ENCODE measurements around the gene NOL3. TPM values are rescaled to one million over a fixed set of nuclear protein-coding genes. Genes with fewer than 3 reads are reported as not detected.

NOL3 gene
- total RNA-seq, 1 donor from 2014 or later, result 110 TPM

DNA sequence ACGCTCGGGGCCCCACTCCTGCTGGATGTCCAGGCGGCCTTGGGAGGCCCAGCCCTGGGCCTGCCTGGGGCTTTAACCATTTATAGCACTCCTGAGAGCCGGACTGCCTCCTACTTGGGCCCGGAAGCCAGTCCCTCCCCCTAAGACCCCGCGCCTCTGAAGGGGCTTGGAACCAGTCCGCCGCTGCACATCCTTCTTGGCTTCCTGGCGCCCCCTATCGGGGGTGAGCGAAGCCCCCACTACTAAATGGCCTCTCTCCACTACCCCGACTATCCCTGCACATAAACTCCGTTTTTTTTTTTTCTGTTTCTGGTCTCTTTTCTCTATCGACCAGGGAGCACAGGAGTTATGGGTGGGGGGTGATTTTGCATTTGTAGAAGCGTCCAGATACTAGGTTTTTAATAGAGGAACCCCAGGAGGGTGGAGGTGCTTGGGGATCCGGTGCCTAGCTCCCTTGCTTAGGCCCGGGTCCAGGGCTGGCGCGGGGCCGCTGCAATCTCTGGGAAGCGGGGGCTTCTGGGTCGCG is 633 bp upstream of the NOL3 start:
- Histone ChIP-seq H3K27me3 (ENCODE audit: low read depth) (peaks cover 18% of the 10 kb centered on the region), H3K27ac (replicated peaks) (peak overlapping the region; percentile 96), H3K9me3 (replicated peaks) (no peaks in the 10 kb centered on the region), H3K36me3 (peaks cover under 1% of the 10 kb centered on the region), H3K4me1 (peaks cover 60% of the 10 kb centered on the region), H3K4me3 (peak overlapping the region; percentile 70)
- TF ChIP-seq, protein P1, sequence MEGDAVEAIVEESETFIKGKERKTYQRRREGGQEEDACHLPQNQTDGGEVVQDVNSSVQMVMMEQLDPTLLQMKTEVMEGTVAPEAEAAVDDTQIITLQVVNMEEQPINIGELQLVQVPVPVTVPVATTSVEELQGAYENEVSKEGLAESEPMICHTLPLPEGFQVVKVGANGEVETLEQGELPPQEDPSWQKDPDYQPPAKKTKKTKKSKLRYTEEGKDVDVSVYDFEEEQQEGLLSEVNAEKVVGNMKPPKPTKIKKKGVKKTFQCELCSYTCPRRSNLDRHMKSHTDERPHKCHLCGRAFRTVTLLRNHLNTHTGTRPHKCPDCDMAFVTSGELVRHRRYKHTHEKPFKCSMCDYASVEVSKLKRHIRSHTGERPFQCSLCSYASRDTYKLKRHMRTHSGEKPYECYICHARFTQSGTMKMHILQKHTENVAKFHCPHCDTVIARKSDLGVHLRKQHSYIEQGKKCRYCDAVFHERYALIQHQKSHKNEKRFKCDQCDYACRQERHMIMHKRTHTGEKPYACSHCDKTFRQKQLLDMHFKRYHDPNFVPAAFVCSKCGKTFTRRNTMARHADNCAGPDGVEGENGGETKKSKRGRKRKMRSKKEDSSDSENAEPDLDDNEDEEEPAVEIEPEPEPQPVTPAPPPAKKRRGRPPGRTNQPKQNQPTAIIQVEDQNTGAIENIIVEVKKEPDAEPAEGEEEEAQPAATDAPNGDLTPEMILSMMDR (IDR thresholded peaks at IDR 0.05; ENCODE audit: borderline replicate concordance), result peak; percentile 65
- no peak for DNase-seq
- intact Hi-C loops (cut with micrococcal nuclease), result no loop called here

DNA sequence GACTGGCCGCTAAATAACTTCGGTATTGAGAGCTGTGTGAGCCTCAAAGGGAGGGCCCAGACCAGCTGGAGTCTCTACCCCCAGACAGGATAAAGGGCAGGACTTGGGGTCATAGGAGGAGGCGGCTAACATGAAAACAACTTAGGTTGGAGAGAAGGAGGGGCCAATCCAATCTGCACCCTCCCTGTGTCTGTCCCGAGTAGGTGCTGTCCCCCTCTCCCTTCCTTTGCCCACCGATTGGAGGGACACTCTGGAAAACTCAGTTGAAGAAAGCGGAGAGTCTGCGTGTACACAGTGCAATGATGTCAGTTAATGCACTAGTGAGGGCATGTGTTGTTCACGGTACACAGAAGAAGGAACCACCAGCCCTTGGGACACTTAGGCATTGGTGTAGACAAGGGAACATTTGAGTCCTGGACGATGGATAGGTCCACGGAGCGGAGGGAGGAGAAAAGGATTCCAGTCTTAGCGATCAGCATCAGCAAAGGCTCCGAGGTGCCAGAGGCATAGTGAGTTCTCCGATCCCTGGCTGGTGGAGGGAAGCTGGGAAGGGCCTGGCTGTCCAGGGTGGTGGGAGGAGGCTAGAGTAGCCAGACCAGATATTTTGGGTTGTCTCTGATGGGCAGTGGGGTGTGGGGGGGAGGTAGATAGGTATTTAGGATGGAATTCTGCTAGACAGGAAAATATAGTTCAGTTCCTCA is 761 bp downstream of the NOL3 start:
- peaks cover 11% of the 10 kb centered on the region for H3K36me3 ChIP-seq
- H3K4me3 ChIP-seq, result peak overlapping the region; percentile 70
- no peak for DNase-seq
- H3K27ac ChIP-seq (replicated peaks), result peak overlapping the region; percentile 96
- no peaks in the 10 kb centered on the region for H3K9me3 ChIP-seq (replicated peaks)
- H3K4me1 ChIP-seq, result peaks cover 59% of the 10 kb centered on the region
- TF ChIP-seq, protein P1 (IDR thresholded peaks at IDR 0.05; ENCODE audit: borderline replicate concordance), result no peak
- intact Hi-C loops (cut with micrococcal nuclease), result no loop called here
- H3K27me3 ChIP-seq (ENCODE audit: low read depth), result peaks cover 4% of the 10 kb centered on the region

DNA sequence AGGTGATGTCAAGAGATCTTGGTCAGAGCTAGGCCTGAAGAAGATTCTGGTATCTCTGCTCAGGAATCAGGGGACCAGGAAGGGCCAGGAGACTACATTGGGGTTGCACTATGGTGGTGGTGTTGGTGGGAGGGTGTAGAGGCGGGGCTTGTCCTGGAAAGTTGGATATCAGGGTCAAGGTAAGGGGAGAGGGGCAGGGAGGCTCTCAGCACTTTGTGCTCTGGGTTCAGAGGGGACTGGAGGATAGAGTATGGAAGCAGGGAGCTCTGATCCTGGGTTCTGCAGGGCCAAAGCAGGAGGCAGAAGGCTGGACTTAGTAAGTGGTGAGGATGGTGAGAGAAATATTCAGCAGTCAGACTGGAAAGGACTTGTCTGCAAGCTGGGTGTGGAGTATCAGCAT is 3.0 kb downstream of the NOL3 start:
- TF ChIP-seq, protein P1 (IDR thresholded peaks at IDR 0.05; ENCODE audit: borderline replicate concordance), result no peak
- H3K4me3 ChIP-seq, result peak overlapping the region; percentile 68
- H3K36me3 ChIP-seq, result peaks cover 16% of the 10 kb centered on the region
- no peaks in the 10 kb centered on the region for H3K9me3 ChIP-seq (replicated peaks)
- DNase-seq, result no peak
- intact Hi-C loops (cut with micrococcal nuclease), result no loop called here
- no peaks in the 10 kb centered on the region for H3K27me3 ChIP-seq (ENCODE audit: low read depth)
- H3K4me1 ChIP-seq, result peaks cover 69% of the 10 kb centered on the region
- peak overlapping the region; percentile 96 for H3K27ac ChIP-seq (replicated peaks)

DNA sequence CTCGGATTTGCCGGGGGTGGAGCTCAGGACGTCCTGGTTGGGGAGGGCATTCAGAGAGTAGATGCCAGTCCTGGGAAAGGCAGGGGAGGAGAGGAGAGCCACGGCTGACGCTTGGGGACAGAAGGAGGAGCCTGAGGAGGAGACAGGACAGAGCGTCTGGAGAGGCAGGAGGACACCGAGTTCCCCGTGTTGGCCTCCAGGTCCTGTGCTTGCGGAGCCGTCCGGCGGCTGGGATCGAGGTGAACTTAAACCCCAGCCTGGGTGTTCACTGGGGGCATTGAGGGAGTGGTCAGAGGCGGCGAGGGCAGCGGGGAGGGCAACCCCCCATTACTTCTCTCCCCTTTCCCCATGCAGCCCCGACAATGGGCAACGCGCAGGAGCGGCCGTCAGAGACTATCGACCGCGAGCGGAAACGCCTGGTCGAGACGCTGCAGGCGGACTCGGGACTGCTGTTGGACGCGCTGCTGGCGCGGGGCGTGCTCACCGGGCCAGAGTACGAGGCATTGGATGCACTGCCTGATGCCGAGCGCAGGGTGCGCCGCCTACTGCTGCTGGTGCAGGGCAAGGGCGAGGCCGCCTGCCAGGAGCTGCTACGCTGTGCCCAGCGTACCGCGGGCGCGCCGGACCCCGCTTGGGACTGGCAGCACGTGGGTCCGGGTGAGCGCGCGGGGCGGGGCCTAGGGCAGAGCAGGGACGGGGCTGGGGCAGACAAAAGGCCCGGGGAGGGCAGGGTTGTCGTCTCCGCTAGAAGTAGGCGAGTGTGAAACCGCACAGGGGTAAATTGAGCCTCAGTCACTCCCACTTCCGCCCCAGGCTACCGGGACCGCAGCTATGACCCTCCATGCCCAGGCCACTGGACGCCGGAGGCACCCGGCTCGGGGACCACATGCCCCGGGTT is 3.7 kb downstream of the NOL3 start:
- H3K4me3 ChIP-seq, result peak overlapping the region; percentile 68
- no peaks in the 10 kb centered on the region for H3K9me3 ChIP-seq (replicated peaks)
- peaks cover 71% of the 10 kb centered on the region for H3K4me1 ChIP-seq
- peak; percentile 88 for DNase-seq
- peak overlapping the region; percentile 96 for H3K27ac ChIP-seq (replicated peaks)
- intact Hi-C loops (cut with micrococcal nuclease), result no loop called here
- peaks cover 16% of the 10 kb centered on the region for H3K36me3 ChIP-seq
- no peaks in the 10 kb centered on the region for H3K27me3 ChIP-seq (ENCODE audit: low read depth)
- TF ChIP-seq, protein P1 (IDR thresholded peaks at IDR 0.05; ENCODE audit: borderline replicate concordance), result peak; percentile 38

DNA sequence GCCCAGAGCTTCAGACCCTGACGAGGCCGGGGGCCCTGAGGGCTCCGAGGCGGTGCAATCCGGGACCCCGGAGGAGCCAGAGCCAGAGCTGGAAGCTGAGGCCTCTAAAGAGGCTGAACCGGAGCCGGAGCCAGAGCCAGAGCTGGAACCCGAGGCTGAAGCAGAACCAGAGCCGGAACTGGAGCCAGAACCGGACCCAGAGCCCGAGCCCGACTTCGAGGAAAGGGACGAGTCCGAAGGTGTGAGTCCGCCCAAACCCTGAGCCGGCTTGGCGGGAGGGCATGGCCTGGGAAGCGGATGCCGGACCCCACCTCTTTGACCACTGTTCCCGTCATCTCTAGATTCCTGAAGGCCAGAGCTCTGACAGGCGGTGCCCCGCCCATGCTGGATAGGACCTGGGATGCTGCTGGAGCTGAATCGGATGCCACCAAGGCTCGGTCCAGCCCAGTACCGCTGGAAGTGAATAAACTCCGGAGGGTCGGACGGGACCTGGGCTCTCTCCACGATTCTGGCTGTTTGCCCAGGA is 4.4 kb downstream of the NOL3 start:
- Histone ChIP-seq H3K4me1 (peaks cover 65% of the 10 kb centered on the region), H3K9me3 (replicated peaks) (no peaks in the 10 kb centered on the region), H3K4me3 (peak overlapping the region; percentile 68), H3K27ac (replicated peaks) (peak overlapping the region; percentile 96), H3K36me3 (peaks cover 16% of the 10 kb centered on the region), H3K27me3 (ENCODE audit: low read depth) (no peaks in the 10 kb centered on the region)
- intact Hi-C loops (cut with micrococcal nuclease), result no loop called here
- TF ChIP-seq, protein P1 (IDR thresholded peaks at IDR 0.05; ENCODE audit: borderline replicate concordance), result no peak
- no peak for DNase-seq

Data from left ventricle myocardium inferior (tissue), 1 donor.